Liver (tissue), 9 donors: ENCODE measurements around the gene DEDD2. TPM values are rescaled to one million over a fixed set of nuclear protein-coding genes. Genes with fewer than 3 reads are reported as not detected.
A peak's percentile ranks its signal among the peaks of the same experiment; 100 is the strongest.
"Not testable (repeated sequence)": the region's sequence is repeated elsewhere in the genome, so short reads cannot be mapped to it uniquely, and the experiment has no call there.

Source experiments
- DNase-seq: peaks from one replicate; pipeline ENCODE4 v3.0.0-alpha.2; 2017; ENCODE audit warnings: low spot score
- H3K27ac ChIP-seq, 2 donors: one replicate each; pipeline ENCODE4 v1.7.0; 2013; ENCODE audit warnings: inconsistent platforms in 2 of 2, low read length in 2 of 2, control low read depth in 1 of 2, low read depth in 1 of 2, mild to moderate bottlenecking in 1 of 2
- H3K27me3 ChIP-seq, 4 donors: one replicate each; pipeline versions ENCODE4 v1.6.1 to v1.7.0; 2013; ENCODE audit warnings: low read length in 3 of 4, inconsistent platforms in 1 of 4, mild to moderate bottlenecking in 1 of 4, moderate library complexity in 1 of 4; ENCODE audit not compliant: control insufficient read depth in 4 of 4, insufficient read depth in 4 of 4
- H3K36me3 ChIP-seq, 4 donors: one replicate each; pipeline versions ENCODE4 v1.6.1 to v1.7.0; 2013; ENCODE audit warnings: low read length in 3 of 4, mild to moderate bottlenecking in 3 of 4, low read depth in 1 of 4, moderate library complexity in 1 of 4; ENCODE audit not compliant: control insufficient read depth in 4 of 4, insufficient read depth in 3 of 4
- H3K4me1 ChIP-seq, 4 donors: one replicate each; pipeline versions ENCODE4 v1.6.1 to v1.7.0; 2013; ENCODE audit warnings: low read length in 3 of 4, mild to moderate bottlenecking in 3 of 4, moderate library complexity in 1 of 4; ENCODE audit not compliant: control insufficient read depth in 4 of 4, insufficient read depth in 4 of 4
- H3K4me3 ChIP-seq, 3 donors: one replicate each; pipeline versions ENCODE4 v1.6.1 to v1.7.0; 2013; ENCODE audit warnings: low read length in 3 of 3, control low read depth in 1 of 3, low read depth in 1 of 3, mild to moderate bottlenecking in 1 of 3
- H3K9ac ChIP-seq, 2 donors: one replicate each; pipeline ENCODE4 v1.7.0; 2013; ENCODE audit warnings: low read length in 2 of 2, mild to moderate bottlenecking in 2 of 2, moderate library complexity in 2 of 2, control low read depth in 1 of 2, low read depth in 1 of 2
- H3K9me3 ChIP-seq, 4 donors: one replicate each; pipeline versions ENCODE4 v1.6.1 to v1.7.0; 2013; ENCODE audit warnings: low read length in 3 of 4; ENCODE audit not compliant: control insufficient read depth in 4 of 4
- EGR1 ChIP-seq, 2 donors: IDR thresholded peaks; 2 replicates each; pipeline ENCODE4 v1.6.1; 2016 to 2018; ENCODE audit warnings: antibody characterized with exemption in 2 of 2, low read depth in 2 of 2
- FOXA1 ChIP-seq: IDR thresholded peaks from 2 replicates; pipeline ENCODE4 v1.6.1; 2016; ENCODE audit warnings: antibody characterized with exemption
- GABPA ChIP-seq, 2 donors: IDR thresholded peaks in 1 of 2; conservative IDR thresholded peaks in 1 of 2; 2 replicates each; pipeline ENCODE4 v1.6.1; 2016; ENCODE audit warnings: antibody characterized with exemption in 2 of 2, mild to moderate bottlenecking in 1 of 2, moderate library complexity in 1 of 2
- HNF4A ChIP-seq, 2 donors: conservative IDR thresholded peaks; 2 replicates each; pipeline ENCODE4 v1.6.1; 2016; ENCODE audit warnings: antibody characterized with exemption in 2 of 2, mild to moderate bottlenecking in 2 of 2
- JUND ChIP-seq, 2 donors: IDR thresholded peaks; 2 replicates each; pipeline ENCODE4 v1.6.1; 2016; ENCODE audit warnings: antibody characterized with exemption in 2 of 2
- NR2F2 ChIP-seq: IDR thresholded peaks from 2 replicates; pipeline ENCODE4 v1.6.1; 2016; ENCODE audit warnings: antibody characterized with exemption
- RAD21 ChIP-seq, 2 donors: IDR thresholded peaks; 2 replicates each; pipeline ENCODE4 v1.6.1; 2016; ENCODE audit warnings: antibody characterized with exemption in 2 of 2, mild to moderate bottlenecking in 2 of 2
- RXRA ChIP-seq, 2 donors: IDR thresholded peaks; 2 replicates each; pipeline ENCODE4 v1.6.1; 2017 to 2018; ENCODE audit warnings: antibody characterized with exemption in 2 of 2, mild to moderate bottlenecking in 1 of 2
- TAF1 ChIP-seq: conservative IDR thresholded peaks from 2 replicates; pipeline ENCODE4 v1.6.1; 2016; ENCODE audit warnings: antibody characterized with exemption, mild to moderate bottlenecking
- WGBS: extraction: QIAGEN DNeasy Blood & Tissue Kit; methylation state at CpG from one replicate; pipeline ENCODE4 v1.1.7; 2013; 5-methylcytosine and 5-hydroxymethylcytosine counted together
- polyA plus RNA-seq, 2 donors: library from polyadenylated mRNA; stranded (reverse) in 1 of 2; unstranded in 1 of 2; fragments of 200-250 nt in 1 of 2; fragments of >200 nt in 1 of 2; fragmentation: Nextera tagmentation in 1 of 2; extraction: Ambion mirVana in 1 of 2; gene quantifications; one replicate each; pipeline versions ENCODE4 v1.2.1 to v1.2.3, GENCODE V29; 2013 to 2015
- total RNA-seq, 2 donors: library from RNA; depleted of rRNA; stranded (reverse); fragments of >200 nt; gene quantifications; one replicate each; pipeline ENCODE4 v1.2.3, GENCODE V29; 2014
- TF ChIP-seq, protein P1 (sequence below): IDR thresholded peaks from 2 replicates; pipeline ENCODE4 v1.6.1; 2016; ENCODE audit warnings: antibody characterized with exemption
- TF ChIP-seq, protein P2 (sequence below): IDR thresholded peaks from 2 replicates; pipeline ENCODE4 v1.6.1; 2016; ENCODE audit warnings: antibody characterized with exemption, mild to moderate bottlenecking
- donor health status: healthy.
- donor health status: healthy.
- donor health status: healthy.
- donor health status: healthy.
- donor health status: healthy.

Gene DEDD2
- total and polyA plus RNA-seq, 4 donors, result 9.6 to 47.1 (median 16.4) TPM

DNA sequence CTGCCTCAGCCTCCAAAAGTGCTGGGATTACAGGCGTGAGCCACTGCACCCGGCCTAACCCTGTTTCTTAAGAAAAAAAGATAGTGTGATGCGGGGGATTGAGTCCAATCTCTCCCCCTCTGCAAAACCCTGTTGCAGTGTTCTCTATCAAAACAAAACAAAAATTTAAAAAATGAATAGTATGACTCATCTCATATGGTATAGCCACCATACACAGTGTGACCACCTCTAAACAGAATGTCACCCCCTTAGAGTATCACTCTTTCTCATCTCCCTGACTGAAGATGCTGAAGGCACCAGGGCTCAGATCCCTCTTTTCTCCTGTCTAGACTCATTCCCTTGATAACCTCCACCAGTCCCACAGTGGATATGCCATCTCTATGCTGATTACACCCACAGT, 44.3 kb upstream of the DEDD2 start:
- H3K36me3 ChIP-seq, result no peaks in the 10 kb centered on the region
- H3K27me3 ChIP-seq, result no peaks in the 10 kb centered on the region
- H3K4me1 ChIP-seq, result no peaks in the 10 kb centered on the region
- TF ChIP-seq FOXA1 (no peak), RAD21 (IDR thresholded peaks at IDR 0.05) (no peak), TAF1 (no peak), HNF4A (conservative IDR thresholded peaks at IDR 0.05) (no peak), NR2F2 (no peak), JUND (IDR thresholded peaks at IDR 0.05) (no peak), RXRA (IDR thresholded peaks at IDR 0.05) (no peak)
- TF ChIP-seq, protein P1, sequence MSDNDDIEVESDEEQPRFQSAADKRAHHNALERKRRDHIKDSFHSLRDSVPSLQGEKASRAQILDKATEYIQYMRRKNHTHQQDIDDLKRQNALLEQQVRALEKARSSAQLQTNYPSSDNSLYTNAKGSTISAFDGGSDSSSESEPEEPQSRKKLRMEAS, result no peak
- no peaks in the 10 kb centered on the region for H3K9me3 ChIP-seq
- no peak overlapping the region for H3K9ac ChIP-seq
- no peak for DNase-seq
- H3K27ac ChIP-seq, result no peak overlapping the region
- 95% methylated on average over 3 of the region's 3 CpGs for WGBS
- H3K4me3 ChIP-seq, result no peak overlapping the region

DNA sequence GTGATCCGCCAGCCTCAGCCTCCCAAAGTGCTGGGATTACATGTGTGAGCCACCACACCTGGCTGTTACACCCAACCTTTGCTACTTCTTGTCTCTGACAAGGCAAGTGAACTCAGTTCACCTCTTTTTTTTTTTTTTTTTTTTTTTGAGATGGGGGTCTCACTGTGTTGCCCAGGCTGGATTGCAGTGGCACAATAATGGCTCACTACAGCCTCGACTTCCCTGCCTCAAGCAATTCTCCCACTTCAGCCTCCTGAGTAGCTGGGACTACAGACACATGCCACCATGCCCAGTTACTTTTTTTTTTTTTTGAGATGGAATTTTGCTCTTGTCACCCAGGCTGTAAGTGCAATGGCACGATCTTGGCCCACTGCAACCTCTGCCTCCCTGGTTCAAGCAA, 40.4 kb upstream of the DEDD2 start:
- H3K4me3 ChIP-seq, H3K9ac ChIP-seq, H3K36me3 ChIP-seq, H3K27ac ChIP-seq, H3K27me3 ChIP-seq, DNase-seq, H3K9me3 ChIP-seq: not testable (repeated sequence)
- H3K4me1 ChIP-seq, result peaks cover 0 to 15% (median 10%) of the 10 kb centered on the region in 4 donors
- whole genome bisulfite sequencing, result 85% methylated on average over 3 of the region's 3 CpGs

DNA sequence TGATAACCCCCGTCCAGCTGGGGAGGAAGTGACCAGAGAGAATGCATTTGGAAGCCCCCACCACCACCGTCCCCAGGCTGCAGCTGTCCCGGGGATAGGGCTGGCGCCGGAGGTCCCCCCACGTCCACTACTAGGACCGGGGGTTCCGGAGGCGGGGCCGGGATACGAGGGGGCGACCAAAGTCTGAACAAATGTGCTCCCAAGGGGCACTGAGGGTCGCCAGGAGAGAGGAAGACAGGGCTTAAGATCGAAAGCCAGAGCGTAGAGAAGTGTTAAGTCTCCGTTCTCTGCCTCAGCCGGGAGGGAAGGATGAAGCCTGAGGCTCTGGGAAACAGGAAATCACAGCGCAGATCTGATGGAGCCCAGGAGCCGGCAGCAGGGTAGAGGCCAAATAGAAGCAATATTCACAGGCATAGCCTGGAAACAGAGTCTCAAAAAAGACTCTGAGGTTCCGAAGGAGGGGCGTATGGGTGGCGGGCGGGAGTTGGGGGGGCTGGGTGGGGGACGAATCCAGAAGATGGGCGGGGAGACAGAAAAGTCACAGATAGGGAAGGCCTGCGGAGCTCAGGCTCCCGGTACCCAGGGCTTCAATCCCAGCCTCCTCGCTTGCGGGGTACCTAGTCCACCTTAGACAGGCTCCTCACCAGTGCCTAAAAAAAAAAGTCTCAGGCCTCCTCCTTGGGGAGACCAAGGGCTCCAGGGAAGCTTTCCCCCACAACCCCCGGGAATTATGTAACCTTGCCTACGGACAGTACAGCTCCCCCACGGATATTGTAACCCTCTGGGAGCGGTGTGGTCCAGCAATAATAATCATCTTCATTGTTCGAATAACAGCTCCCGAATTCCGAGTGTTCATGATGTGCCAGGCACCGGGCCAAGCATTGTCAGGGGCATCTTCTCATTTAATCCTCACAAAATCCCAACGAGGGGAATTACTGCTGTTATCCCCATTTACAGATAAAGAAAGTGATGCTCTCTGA, 38.6 kb upstream of the DEDD2 start:
- no peaks in the 10 kb centered on the region for H3K9me3 ChIP-seq
- H3K9ac ChIP-seq, result peak overlapping the region; percentile 54 to 63
- DNase-seq, result no peak
- no peaks in the 10 kb centered on the region for H3K36me3 ChIP-seq
- H3K4me1 ChIP-seq, result peaks cover 12 to 31% (median 24%) of the 10 kb centered on the region in 4 donors
- H3K27me3 ChIP-seq, result no peaks in the 10 kb centered on the region
- H3K27ac ChIP-seq, result peak overlapping the region; percentile 80 to 87
- TF ChIP-seq FOXA1 (no peak), NR2F2 (peak; percentile 59)
- WGBS, result 16% methylated on average over 38 of the region's 38 CpGs
- peak overlapping the region; percentile 47 to 99 (median 59) for H3K4me3 ChIP-seq

DNA sequence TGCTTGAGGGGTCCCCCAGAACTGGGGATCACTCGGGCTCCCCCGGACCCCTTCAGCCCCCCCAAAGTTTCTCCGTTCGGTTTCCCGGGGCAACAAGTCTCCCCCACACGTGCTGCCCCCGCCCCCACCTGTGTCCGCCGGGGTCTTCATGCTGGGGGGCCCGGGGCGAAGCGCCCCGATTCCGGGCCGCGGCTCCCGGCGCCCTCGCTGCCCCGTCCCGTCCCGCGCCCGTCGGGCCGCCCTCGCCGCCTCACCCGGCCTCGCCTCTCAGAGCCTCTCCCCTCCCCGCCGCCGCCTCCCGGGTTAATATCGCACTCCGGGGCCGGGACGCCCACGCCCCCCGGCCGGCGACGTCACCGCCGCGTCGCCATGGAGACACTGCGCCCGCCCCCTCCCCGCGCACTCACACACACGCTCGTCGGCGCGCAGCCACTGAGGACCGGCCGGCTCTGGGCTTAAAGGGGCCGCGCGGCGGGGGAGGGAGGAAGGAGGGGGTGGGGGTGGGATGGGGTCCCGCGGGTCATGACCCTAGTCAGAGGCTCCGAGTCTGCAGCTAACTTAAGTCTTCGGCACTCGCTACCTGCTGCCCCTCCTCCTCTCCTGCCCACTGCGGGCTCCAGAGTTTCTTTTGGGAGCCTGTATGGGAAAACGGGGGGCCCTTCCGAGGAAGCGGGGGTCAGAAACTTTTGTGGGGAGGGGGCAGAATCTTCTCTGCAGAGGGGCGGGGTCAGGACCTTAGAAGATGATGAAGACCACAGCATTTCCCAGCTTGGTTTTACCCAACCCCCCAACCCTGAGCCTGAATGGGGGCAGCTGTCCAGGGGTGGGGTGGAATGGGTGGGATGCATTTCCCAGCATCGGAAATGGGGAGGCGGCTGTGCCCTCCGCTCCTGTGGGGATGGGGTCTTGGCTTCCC, 37.6 kb upstream of the DEDD2 start, which contains the start of gene ERF:
Gene ERF (minus strand): TSS at position 279 of the 916 bp plus-strand sequence. CDS start 129 bp downstream, at position 150.
- Histone ChIP-seq H3K9ac (peak within 1 kb of the TSS; percentile 93 to 96), H3K27ac (peak within 1 kb of the TSS; percentile 99 to 100), H3K9me3 (no peaks in the 10 kb centered on the region), H3K36me3 (no peaks in the 10 kb centered on the region), H3K4me1 (peaks cover 16 to 39% (median 30%) of the 10 kb centered on the region in 4 donors), H3K27me3 (no peaks in the 10 kb centered on the region), H3K4me3 (peak within 1 kb of the TSS; percentile 64 to 99 (median 66))
- DNase-seq, result peak; percentile 96
- WGBS, result under 1% methylated on average over 75 of the region's 75 CpGs
- TF ChIP-seq EGR1 (IDR thresholded peaks at IDR 0.05; ENCODE audit: low read depth in 2 of 2), result peak; percentile 91 to 97
- no peak for TF ChIP-seq GABPA (IDR thresholded peaks at IDR 0.05 in 1 of 2, conservative IDR thresholded peaks at IDR 0.05 in 1 of 2)
- TF ChIP-seq, protein P2, sequence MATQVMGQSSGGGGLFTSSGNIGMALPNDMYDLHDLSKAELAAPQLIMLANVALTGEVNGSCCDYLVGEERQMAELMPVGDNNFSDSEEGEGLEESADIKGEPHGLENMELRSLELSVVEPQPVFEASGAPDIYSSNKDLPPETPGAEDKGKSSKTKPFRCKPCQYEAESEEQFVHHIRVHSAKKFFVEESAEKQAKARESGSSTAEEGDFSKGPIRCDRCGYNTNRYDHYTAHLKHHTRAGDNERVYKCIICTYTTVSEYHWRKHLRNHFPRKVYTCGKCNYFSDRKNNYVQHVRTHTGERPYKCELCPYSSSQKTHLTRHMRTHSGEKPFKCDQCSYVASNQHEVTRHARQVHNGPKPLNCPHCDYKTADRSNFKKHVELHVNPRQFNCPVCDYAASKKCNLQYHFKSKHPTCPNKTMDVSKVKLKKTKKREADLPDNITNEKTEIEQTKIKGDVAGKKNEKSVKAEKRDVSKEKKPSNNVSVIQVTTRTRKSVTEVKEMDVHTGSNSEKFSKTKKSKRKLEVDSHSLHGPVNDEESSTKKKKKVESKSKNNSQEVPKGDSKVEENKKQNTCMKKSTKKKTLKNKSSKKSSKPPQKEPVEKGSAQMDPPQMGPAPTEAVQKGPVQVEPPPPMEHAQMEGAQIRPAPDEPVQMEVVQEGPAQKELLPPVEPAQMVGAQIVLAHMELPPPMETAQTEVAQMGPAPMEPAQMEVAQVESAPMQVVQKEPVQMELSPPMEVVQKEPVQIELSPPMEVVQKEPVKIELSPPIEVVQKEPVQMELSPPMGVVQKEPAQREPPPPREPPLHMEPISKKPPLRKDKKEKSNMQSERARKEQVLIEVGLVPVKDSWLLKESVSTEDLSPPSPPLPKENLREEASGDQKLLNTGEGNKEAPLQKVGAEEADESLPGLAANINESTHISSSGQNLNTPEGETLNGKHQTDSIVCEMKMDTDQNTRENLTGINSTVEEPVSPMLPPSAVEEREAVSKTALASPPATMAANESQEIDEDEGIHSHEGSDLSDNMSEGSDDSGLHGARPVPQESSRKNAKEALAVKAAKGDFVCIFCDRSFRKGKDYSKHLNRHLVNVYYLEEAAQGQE, result peak; percentile 5
